CD14-positive monocyte (primary cell): ENCODE data around the gene GHRH. TPM values are rescaled to one million over a fixed set of nuclear protein-coding genes. Genes with fewer than 3 reads are reported as not detected.

ENCODE experiments used
- DNase-seq, 3 donors: peaks; one replicate each; pipeline ENCODE4 v3.0.0-alpha.2; 2011 to 2022
- H2AFZ ChIP-seq: 2 replicates; pipeline ENCODE4 v1.6.0; 2012; ENCODE audit warnings: mild to moderate bottlenecking, low read depth, low read length, inconsistent platforms; ENCODE audit not compliant: insufficient read depth, poor library complexity, severe bottlenecking
- H3K27ac ChIP-seq, 2 donors: 1 replicate in 1 of 2; 2 replicates in 1 of 2; pipeline ENCODE4 v1.5.1; 2012 to 2013; ENCODE audit warnings: low read length in 2 of 2, control low read depth in 1 of 2, inconsistent platforms in 1 of 2, low read depth in 1 of 2, mild to moderate bottlenecking in 1 of 2
- H3K27me3 ChIP-seq, 2 donors: one replicate each; pipeline versions ENCODE4 v1.6.0 to v1.6.1; 2011 to 2013; ENCODE audit warnings: low read length in 2 of 2; ENCODE audit not compliant: control insufficient read depth in 2 of 2, insufficient read depth in 2 of 2
- H3K36me3 ChIP-seq, 2 donors: replicated peaks in 1 of 2; 1 replicate in 1 of 2; 2 replicates in 1 of 2; pipeline versions ENCODE4 v1.5.1 to v1.6.1; 2012 to 2013; ENCODE audit warnings: low read length in 2 of 2, control low read depth in 1 of 2, inconsistent platforms in 1 of 2, mild to moderate bottlenecking in 1 of 2; ENCODE audit not compliant: insufficient read depth in 2 of 2, control insufficient read depth in 1 of 2
- H3K4me1 ChIP-seq, 2 donors: 1 replicate in 1 of 2; 2 replicates in 1 of 2; pipeline versions ENCODE4 v1.5.1 to v1.6.1; 2012 to 2013; ENCODE audit warnings: low read length in 2 of 2, control low read depth in 1 of 2, inconsistent platforms in 1 of 2, mild to moderate bottlenecking in 1 of 2, moderate library complexity in 1 of 2; ENCODE audit not compliant: insufficient read depth in 2 of 2, control insufficient read depth in 1 of 2
- H3K4me2 ChIP-seq: replicated peaks from 2 replicates; pipeline ENCODE3; 2012; ENCODE audit warnings: low read length, moderate library complexity, mild to moderate bottlenecking; ENCODE audit not compliant: poor library complexity, severe bottlenecking; ENCODE audit errors: extremely low read depth
- H3K4me3 ChIP-seq, 3 experiments: fragments of 200-600 bp in 1 of 3; sonication (generic) in 1 of 3; replicated peaks in 1 of 3; 1 replicate in 2 of 3; 2 replicates in 1 of 3; pipeline ENCODE4 v1.5.1; 2011 to 2013; ENCODE audit warnings: low read length in 3 of 3, mild to moderate bottlenecking in 3 of 3, control low read depth in 2 of 3, low read depth in 2 of 3, inconsistent platforms in 1 of 3, moderate library complexity in 1 of 3
- H3K79me2 ChIP-seq: 2 replicates; pipeline ENCODE4 v1.6.0; 2012; ENCODE audit warnings: mild to moderate bottlenecking, control low read depth, inconsistent platforms, low read length, moderate library complexity; ENCODE audit not compliant: insufficient read depth
- H3K9ac ChIP-seq: 2 replicates; pipeline ENCODE4 v1.6.0; 2017; ENCODE audit warnings: low read length, mild to moderate bottlenecking; ENCODE audit not compliant: insufficient read depth, poor library complexity, severe bottlenecking
- H3K9me3 ChIP-seq, 2 donors: replicated peaks in 1 of 2; 1 replicate in 1 of 2; 2 replicates in 1 of 2; pipeline versions ENCODE4 v1.5.1 to v1.6.1; 2012 to 2013; ENCODE audit warnings: low read length in 2 of 2, control low read depth in 1 of 2; ENCODE audit not compliant: control insufficient read depth in 1 of 2, insufficient read depth in 1 of 2
- H4K20me1 ChIP-seq: 2 replicates; pipeline ENCODE4 v1.6.0; 2012; ENCODE audit warnings: mild to moderate bottlenecking, low read length, control low read depth, moderate library complexity; ENCODE audit not compliant: insufficient read depth
- H3K27ac Mint-ChIP-seq, 7 donors: one replicate each; pipeline ENCODE4 v1.8.0; 2020; ENCODE audit warnings: mild to moderate bottlenecking in 7 of 7, mixed read lengths in 7 of 7, moderate library complexity in 6 of 7, inconsistent platforms in 2 of 7
- H3K27me3 Mint-ChIP-seq, 3 donors: one replicate each; pipeline ENCODE4 v1.8.0; 2021 to 2022; ENCODE audit warnings: low read depth in 3 of 3, mild to moderate bottlenecking in 3 of 3, mixed read lengths in 3 of 3, moderate library complexity in 3 of 3, inconsistent platforms in 1 of 3
- H3K36me3 Mint-ChIP-seq, 2 donors: one replicate each; pipeline ENCODE4 v1.8.0; 2020; ENCODE audit warnings: mixed read lengths in 2 of 2, inconsistent platforms in 1 of 2, mild to moderate bottlenecking in 1 of 2
- H3K4me1 Mint-ChIP-seq: one replicate; pipeline ENCODE4 v1.8.0; 2020; ENCODE audit warnings: mild to moderate bottlenecking, mixed read lengths
- H3K4me3 Mint-ChIP-seq, 2 donors: one replicate each; pipeline ENCODE4 v1.8.0; 2020; ENCODE audit warnings: mild to moderate bottlenecking in 2 of 2, mixed read lengths in 2 of 2, moderate library complexity in 1 of 2
- H3K9me3 Mint-ChIP-seq, 7 donors: one replicate each; pipeline ENCODE4 v1.8.0; 2020 to 2022; ENCODE audit warnings: mixed read lengths in 7 of 7, mild to moderate bottlenecking in 6 of 7, moderate library complexity in 6 of 7, inconsistent platforms in 2 of 7
- WGBS: methylation state at CpG from one replicate; pipeline ENCODE4 v1.1.5; 2013; ENCODE audit warnings: missing lambda C conversion rate; ENCODE audit not compliant: insufficient coverage; 5-methylcytosine and 5-hydroxymethylcytosine counted together
- intact Hi-C, 2 donors: fragments of 100-400 bp; cut with micrococcal nuclease; formaldehyde crosslinking; loops; one replicate each; pipeline versions ENCODE4 v1.15.0 to v1.15.1; 2023
- polyA plus RNA-seq, 3 donors: library from polyadenylated mRNA; depleted of rRNA in 1 of 3; unstranded in 2 of 3; stranded (reverse) in 1 of 3; fragments of 300-500 nt in 2 of 3; fragments of >200 nt in 1 of 3; fragmentation: Illumina TruSeq in 2 of 3; gene quantifications; 1 replicate in 2 of 3; 2 replicates in 1 of 3; pipeline ENCODE4 v1.2.3, GENCODE V29; 2012 to 2021
- TF ChIP-seq, protein P1 (sequence below): fragments of 200-600 bp; IDR thresholded peaks from one replicate; pipeline ENCODE4 v1.8.0; 2022; ENCODE audit warnings: antibody characterized with exemption, mild to moderate bottlenecking

GHRH gene
- polyA plus RNA-seq, 3 donors: not detected

DNA sequence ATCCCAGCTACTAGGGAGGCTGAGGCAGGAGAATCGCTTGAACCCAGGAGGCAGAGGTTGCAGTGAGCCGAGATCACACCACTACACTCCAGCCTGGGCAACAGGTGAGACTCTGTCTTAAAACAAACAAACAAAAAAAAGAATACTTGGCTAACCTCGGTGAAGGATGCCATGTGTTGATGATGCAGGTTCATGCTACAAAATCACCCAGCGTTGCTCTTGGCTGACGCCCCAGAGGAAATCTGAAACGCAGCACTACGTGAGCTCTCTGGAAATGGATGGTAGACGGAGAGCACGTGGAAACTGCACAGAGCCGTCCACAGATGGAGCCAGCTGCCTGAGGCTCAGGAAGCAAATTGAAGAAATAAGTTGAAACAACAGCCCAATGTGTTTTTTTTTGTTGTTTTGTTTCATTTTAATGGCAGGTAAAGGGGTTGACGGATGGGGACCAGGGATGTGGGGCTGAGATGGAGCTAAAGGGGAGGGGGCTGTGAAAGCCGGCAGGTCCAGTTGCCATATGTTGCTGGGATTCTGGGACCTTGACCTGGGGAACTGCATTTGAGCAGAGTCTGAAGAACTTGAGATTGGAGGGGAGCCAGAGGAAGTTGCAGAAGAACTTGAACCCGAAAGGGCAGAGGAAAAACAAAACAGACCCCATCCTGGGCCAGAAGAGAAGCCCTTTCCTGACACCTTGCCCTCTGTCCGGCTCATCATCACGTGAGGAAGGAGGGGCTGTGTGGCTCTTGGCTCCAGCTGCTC lies 15.1 kb upstream of the GHRH start:
- H3K36me3 ChIP-seq: no peaks in the 10 kb centered on the region
- WGBS: 0% methylated on average over 10 of the region's 15 CpGs
- TF ChIP-seq, protein P1, sequence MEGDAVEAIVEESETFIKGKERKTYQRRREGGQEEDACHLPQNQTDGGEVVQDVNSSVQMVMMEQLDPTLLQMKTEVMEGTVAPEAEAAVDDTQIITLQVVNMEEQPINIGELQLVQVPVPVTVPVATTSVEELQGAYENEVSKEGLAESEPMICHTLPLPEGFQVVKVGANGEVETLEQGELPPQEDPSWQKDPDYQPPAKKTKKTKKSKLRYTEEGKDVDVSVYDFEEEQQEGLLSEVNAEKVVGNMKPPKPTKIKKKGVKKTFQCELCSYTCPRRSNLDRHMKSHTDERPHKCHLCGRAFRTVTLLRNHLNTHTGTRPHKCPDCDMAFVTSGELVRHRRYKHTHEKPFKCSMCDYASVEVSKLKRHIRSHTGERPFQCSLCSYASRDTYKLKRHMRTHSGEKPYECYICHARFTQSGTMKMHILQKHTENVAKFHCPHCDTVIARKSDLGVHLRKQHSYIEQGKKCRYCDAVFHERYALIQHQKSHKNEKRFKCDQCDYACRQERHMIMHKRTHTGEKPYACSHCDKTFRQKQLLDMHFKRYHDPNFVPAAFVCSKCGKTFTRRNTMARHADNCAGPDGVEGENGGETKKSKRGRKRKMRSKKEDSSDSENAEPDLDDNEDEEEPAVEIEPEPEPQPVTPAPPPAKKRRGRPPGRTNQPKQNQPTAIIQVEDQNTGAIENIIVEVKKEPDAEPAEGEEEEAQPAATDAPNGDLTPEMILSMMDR: peak; percentile 24
- DNase-seq: peak; percentile 63 to 81 (median 72)
- Mint-ChIP-seq H3K9me3 (no peaks in the 10 kb centered on the region), H3K27ac (peak overlapping the region; percentile 90 to 99 (median 97)), H3K4me1 (peaks cover 53% of the 10 kb centered on the region), H3K27me3 (peaks cover 0 to 2% (median 2%) of the 10 kb centered on the region in 3 donors), H3K36me3 (no peaks in the 10 kb centered on the region), H3K4me3 (peak overlapping the region; percentile 65 to 86)
- H3K9ac ChIP-seq: peak overlapping the region; percentile 56
- peak overlapping the region in 1 of 3 experiments; percentile 45 for H3K4me3 ChIP-seq
- H3K27me3 ChIP-seq: no peaks in the 10 kb centered on the region
- H3K4me2 ChIP-seq: peak overlapping the region; percentile 37
- H3K4me1 ChIP-seq: peaks cover 62 to 63% of the 10 kb centered on the region in 2 donors
- intact Hi-C loops: no loop called here
- H3K79me2 ChIP-seq: no peaks in the 10 kb centered on the region
- H4K20me1 ChIP-seq: no peaks in the 10 kb centered on the region
- H2AFZ ChIP-seq: peak overlapping the region; percentile 70
- no peaks in the 10 kb centered on the region for H3K9me3 ChIP-seq
- H3K27ac ChIP-seq: peak overlapping the region; percentile 82 to 100

- intact Hi-C loops: loop anchor here in 1 of 2 donors (5.0 kb wide), 1 partner anchor 62 kb away; no protein-coding TSS in a partner anchor
- Mint-ChIP-seq H3K4me1 (peaks cover 70% of the 10 kb centered on the region), H3K4me3 (peak overlapping the region; percentile 4 to 76), H3K27me3 (peaks cover 0 to 2% (median under 1%) of the 10 kb centered on the region in 3 donors), H3K36me3 (peaks cover 0 to 3% of the 10 kb centered on the region in 2 donors), H3K9me3 (peaks cover 0 to 3% (median 2%) of the 10 kb centered on the region in 7 donors), H3K27ac (peak overlapping the region; percentile 94 to 99 (median 97))
- H3K4me3 ChIP-seq: peak overlapping the region in 1 of 3 experiments; percentile 37
- WGBS: 89% methylated on average over 1 of the region's 5 CpGs
- peak overlapping the region; percentile 42 for H3K4me2 ChIP-seq
- H2AFZ ChIP-seq: no peak overlapping the region
- no peaks in the 10 kb centered on the region for H3K9me3 ChIP-seq
- peak overlapping the region; percentile 82 to 100 for H3K27ac ChIP-seq
- H3K4me1 ChIP-seq: peaks cover 78 to 80% of the 10 kb centered on the region in 2 donors
- no peaks in the 10 kb centered on the region for H3K27me3 ChIP-seq
- no peaks in the 10 kb centered on the region for H3K36me3 ChIP-seq
- TF ChIP-seq, protein P1: no peak
- H4K20me1 ChIP-seq: no peaks in the 10 kb centered on the region
- peak overlapping the region; percentile 63 for H3K9ac ChIP-seq
- H3K79me2 ChIP-seq: no peaks in the 10 kb centered on the region
- DNase-seq: peak; percentile 82 to 91 (median 89)
These were observed 13.4 kb upstream of the GHRH start for GRCh38 chr20:37274851-37275524.
